GM18951 (cell line): Measurements from ENCODE around the gene IRF8.

Source experiments
- POLR2A ChIP-seq: IDR thresholded peaks from 4 replicates; pipeline ENCODE4 v1.6.1; 2011; ENCODE audit warnings: mild to moderate bottlenecking; ENCODE audit not compliant: insufficient read length, insufficient read depth; ENCODE audit errors: extremely low read depth
- in situ Hi-C: fragments of 300-500 bp; cut with MboI; formaldehyde crosslinking; loops from one replicate; pipeline ENCODE4 v1.12.0; 2022; ENCODE audit warnings: low sequenced_read_pairs, mixed read lengths, inconsistent platforms; ENCODE audit not compliant: unreplicated experiment

Gene IRF8

GRCh38 chr16:85908444-85908843 lies 9.5 kb downstream of the IRF8 start:
- no peak for TF ChIP-seq POLR2A
- in situ Hi-C loops = no loop called here

GRCh38 chr16:85908889-85909589 lies 10.1 kb downstream of the IRF8 start:
- in situ Hi-C loops = no loop called here
- no peak for TF ChIP-seq POLR2A

DNA sequence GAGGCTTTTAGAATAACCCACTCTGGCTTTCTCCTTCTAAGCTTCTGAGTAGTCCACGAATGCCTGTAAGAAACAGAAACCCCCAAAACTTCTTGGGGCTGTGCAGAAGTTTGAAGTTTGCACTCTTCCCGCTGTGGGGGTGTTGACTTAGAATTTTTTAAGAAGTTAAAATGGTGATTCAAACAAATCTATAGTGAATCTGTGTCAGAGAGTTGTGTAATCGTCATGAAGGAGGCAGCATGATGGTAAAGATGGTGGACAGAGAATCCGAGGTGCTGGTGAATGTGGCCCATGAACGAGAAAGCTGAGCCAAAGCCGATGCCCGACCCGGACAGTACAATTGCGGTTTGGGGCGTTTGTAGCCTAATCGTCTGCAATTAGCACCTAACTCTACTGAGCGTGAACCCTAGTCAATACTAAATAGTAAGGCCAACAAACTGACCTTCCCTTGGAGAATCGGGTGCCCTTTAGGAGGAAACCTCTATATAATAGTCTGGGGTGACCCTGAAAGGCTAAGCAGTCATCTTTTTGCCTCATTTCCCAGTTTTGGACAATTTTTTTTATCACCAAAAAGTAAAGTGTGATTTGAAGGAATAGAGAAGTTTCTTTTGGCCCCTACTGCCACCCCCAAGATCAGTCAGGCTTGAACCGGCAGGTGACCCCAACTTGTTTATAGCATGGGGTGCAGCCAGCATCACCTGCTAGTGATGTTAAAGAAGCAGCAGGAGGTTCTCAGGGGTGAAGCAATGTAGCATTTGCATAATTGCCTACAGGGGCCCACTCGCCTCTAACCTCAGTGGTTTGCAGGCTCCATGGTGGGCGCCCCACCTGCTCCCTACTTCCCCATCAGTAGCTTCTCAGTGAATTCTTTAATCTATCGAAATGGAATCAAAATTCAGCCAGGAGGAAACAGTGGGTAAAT lies 11.2 kb downstream of the IRF8 start:
- in situ Hi-C loops = no loop called here
- no peak for TF ChIP-seq POLR2A

- in situ Hi-C loops = no loop called here
- TF ChIP-seq POLR2A = no peak
These were observed 11.9 kb downstream of the IRF8 start for GRCh38 chr16:85910854-85911247.

GRCh38 chr16:85911251-85911930 lies 12.4 kb downstream of the IRF8 start:
- in situ Hi-C loops = no loop called here

GRCh38 chr16:85912211-85912974 lies 13.4 kb downstream of the IRF8 start:
- in situ Hi-C loops = no loop called here
- TF ChIP-seq POLR2A = no peak

More at GRCh38 chr16:85911251-85911930, 12.4 kb downstream of the IRF8 start:
- TF ChIP-seq POLR2A = no peak

DNA sequence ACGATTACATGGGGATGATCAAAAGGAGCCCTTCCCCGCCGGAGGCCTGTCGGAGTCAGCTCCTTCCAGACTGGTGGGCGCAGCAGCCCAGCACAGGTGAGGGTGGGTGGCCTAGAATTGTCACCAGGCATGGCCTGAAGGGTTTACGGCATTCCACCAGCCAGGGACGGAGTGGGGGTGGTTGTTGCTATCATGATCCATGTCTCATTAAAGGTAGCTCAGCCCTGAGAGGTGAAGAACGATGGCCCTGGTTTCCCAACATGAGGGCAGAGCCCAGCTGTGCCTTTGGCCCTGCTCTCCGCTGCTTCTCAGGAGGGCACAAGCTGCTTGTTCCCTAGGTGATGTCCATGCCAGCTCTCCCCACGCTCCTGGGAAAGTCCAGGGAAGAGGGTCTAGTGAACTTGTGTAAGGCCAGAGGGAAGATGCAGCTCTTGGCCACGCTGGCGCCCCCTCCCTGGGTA lies 14.2 kb downstream of the IRF8 start:
- in situ Hi-C loops = no loop called here
- TF ChIP-seq POLR2A = no peak

DNA sequence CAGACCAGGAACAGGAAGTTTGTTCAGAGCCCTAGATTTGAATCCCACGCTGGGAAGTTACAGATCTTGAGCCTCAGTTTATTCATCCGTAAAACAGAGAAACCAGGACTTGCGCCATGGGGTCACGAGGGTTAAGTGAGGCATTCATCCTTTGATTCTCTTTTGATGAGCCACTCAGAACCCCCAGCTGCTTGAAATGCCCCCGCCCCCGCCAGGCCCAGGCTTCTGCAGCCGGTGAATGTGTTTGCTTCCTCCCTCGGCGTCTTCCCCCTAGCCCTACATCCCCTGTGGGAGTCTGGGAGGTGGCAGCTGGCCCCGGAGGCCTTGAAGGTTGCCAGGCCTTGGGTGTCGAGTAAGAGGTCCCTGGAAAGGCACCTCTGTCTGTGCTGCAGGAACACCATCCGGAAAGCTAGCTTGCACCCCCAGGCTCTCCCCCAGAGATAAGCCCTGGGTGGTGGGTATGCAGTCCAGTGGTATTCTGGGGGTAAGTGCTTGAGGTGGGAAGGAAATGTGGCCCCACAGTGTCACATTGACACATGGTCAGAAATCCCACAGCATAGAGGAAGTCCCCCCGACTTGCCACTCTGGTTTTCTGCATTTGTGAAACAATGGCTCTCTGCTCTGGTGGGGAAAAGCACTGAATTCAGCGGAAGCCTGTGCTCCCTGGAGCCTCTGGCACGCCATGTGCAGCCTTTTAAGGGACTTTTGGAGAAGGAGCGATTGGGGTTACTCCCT lies 14.9 kb downstream of the IRF8 start:
- no peak for TF ChIP-seq POLR2A

GRCh38 chr16:85914423-85914794 lies 15.4 kb downstream of the IRF8 start:
- in situ Hi-C loops = no loop called here
- no peak for TF ChIP-seq POLR2A

More for the DNA sequence above, 14.9 kb downstream of the IRF8 start:
- in situ Hi-C loops = no loop called here

DNA sequence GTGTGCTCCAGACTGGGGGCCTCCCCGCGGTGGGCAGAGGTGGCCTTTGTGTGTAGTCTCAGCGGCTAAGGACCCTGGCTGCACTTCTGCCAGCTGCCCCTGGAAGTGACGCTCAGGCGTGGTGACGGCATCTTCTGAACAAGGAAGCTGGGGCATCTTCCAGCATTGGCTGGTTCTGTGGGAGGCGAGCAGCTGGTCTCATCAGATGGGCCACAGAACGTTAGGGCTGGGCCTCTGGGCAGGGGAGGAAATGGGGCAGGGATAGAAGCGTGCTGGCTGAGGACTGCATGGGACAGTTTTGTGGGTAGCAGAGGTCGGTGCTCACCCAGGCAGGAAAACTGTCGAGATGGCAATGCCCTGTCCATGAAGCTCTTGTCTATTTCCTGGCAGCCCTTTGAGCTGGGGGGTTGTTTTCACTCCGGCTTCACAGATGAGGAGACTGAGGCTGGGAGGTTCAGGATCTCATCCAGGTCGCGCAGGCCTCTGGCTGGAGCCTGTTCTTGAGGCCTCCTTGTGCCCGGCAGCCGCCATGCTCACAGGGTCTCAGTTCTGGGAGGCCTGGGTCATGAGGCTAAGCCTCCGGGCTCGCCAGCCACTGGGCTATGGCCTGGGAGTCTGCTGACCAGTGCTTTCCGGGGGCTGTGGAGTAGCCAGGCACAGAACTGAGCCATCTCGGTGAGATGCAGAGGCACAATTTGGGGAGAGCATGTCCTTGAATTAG lies 16.3 kb downstream of the IRF8 start:
- no peak for TF ChIP-seq POLR2A
- in situ Hi-C loops = no loop called here

DNA sequence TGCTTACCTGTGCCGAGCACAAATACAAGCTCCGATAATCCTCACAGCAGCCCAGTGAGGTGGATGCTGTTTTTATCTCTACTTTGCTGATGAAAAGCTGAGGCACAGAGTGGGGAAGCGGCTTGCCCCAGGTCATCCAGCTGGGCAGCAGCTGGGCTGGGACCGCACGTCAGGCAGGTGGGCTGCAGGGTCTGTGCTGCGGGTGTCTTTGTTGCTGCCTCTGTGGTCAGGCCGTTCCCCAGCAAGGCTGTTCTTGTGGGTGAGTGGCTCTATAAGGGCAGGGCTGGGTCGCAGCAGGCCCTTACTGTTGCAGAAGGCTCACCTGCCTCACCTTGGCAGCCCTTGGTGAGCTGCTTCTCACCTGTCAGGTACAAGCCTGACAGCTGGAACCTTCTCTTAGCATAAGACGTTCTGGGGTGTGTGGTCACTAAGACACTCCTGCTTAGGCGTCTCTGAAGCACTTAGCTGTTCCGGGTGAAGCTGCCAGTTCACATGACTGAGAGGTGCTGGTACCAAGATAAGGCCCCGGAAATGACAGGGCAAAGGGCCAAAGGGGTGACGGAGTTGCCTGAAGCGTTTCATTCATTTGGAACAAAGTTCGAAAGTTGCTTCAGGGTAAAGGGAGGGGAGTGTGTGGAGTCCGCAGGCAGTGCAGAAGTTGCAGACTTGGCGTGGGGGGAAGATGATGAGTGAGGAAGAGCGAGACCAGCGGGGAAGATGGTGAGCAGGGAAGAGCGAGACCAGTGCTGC lies 17.4 kb downstream of the IRF8 start:
- TF ChIP-seq POLR2A = no peak

GRCh38 chr16:85917012-85917411 lies 18.1 kb downstream of the IRF8 start:
- TF ChIP-seq POLR2A = no peak
- in situ Hi-C loops = no loop called here

More for the DNA sequence above, 17.4 kb downstream of the IRF8 start:
- in situ Hi-C loops = no loop called here
